H1 (cell line): ENCODE measurements around the gene PTPRG. TPM values are rescaled to one million over a fixed set of nuclear protein-coding genes. Genes with fewer than 3 reads are reported as not detected.

Experiments
- RNF2 ChIP-seq: fragments of 200-900, 300-1000 bp; sonication (generic); IDR thresholded peaks from 2 replicates; pipeline ENCODE4 v1.7.1; 2016; ENCODE audit warnings: borderline replicate concordance, low read depth, mild to moderate bottlenecking, antibody characterized with exemption, low read length; ENCODE audit not compliant: poor library complexity, severe bottlenecking; ENCODE audit errors: missing control alignments
- SAP30 ChIP-seq: fragments of 300-600 bp; sonication (generic); IDR thresholded peaks from 2 replicates; pipeline ENCODE4 v1.7.1; 2012; ENCODE audit warnings: low read length, moderate library complexity, mild to moderate bottlenecking, inconsistent platforms; ENCODE audit not compliant: insufficient read depth, insufficient replicate concordance
- SIN3A ChIP-seq, 2 experiments: IDR thresholded peaks in 1 of 2; conservative IDR thresholded peaks in 1 of 2; 2 replicates each; pipeline ENCODE4 v1.6.1; 2011 to 2012; ENCODE audit warnings: low read length in 2 of 2, improper control_type of control experiment in 1 of 2, low read depth in 1 of 2, mild to moderate bottlenecking in 1 of 2
- SIX5 ChIP-seq: IDR thresholded peaks from 2 replicates; pipeline ENCODE4 v1.6.1; 2011; ENCODE audit warnings: mild to moderate bottlenecking, low read depth, low read length
- SRF ChIP-seq: IDR thresholded peaks from 2 replicates; pipeline ENCODE4 v1.6.1; 2011; ENCODE audit warnings: mild to moderate bottlenecking, low read depth, low read length, moderate library complexity
- polyA plus RNA-seq, 7 experiments: library from polyadenylated mRNA; depleted of rRNA in 3 of 7; stranded (reverse) in 5 of 7; unstranded in 2 of 7; fragments of >200 nt in 5 of 7; fragments of 200-250 nt in 2 of 7; gene quantifications; 1 replicate in 5 of 7; 2 replicates in 1 of 7; 4 replicates in 1 of 7; pipeline versions ENCODE4 v1.2.1 to v1.2.3, GENCODE V29; 2011 to 2013; ENCODE audit warnings: missing spikeins in 2 of 7, mixed read lengths in 2 of 7
- total RNA-seq: library from RNA; stranded (reverse); fragmentation: NEBNext Ultra II Directional; extraction: Animal tissue kit (Norgen Biotek cat#: 25700); gene quantifications from 2 replicates; pipeline ENCODE4 v1.2.1, GENCODE V29; 2021

PTPRG gene
- total and polyA plus RNA-seq, 2 of the 8 experiments (the other 6 are each of a cell fraction or from before 2014, with no cell fraction given) = 23.3 to 96.2 TPM

- TF ChIP-seq SIN3A (conservative IDR thresholded peaks at IDR 0.05 in 1 of 2, IDR thresholded peaks at IDR 0.05 in 1 of 2; ENCODE audit: low read depth in 1 of 2, low read length in 2 of 2) (no peak), SIX5 (no peak), SRF (no peak), RNF2 (no peak), SAP30 (no peak)
These were observed 578.6 kb downstream of the PTPRG start (continued) for GRCh38 chr3:62139957-62140356.
